Measurements from ENCODE around the gene SMIM1. TPM values are rescaled to one million over a fixed set of nuclear protein-coding genes. Genes with fewer than 3 reads are reported as not detected.
A peak's percentile ranks its signal among the peaks of the same experiment; 100 is the strongest.

The SMIM1 gene
- total RNA-seq, 1 donor from 2014 or later: not detected

DNA sequence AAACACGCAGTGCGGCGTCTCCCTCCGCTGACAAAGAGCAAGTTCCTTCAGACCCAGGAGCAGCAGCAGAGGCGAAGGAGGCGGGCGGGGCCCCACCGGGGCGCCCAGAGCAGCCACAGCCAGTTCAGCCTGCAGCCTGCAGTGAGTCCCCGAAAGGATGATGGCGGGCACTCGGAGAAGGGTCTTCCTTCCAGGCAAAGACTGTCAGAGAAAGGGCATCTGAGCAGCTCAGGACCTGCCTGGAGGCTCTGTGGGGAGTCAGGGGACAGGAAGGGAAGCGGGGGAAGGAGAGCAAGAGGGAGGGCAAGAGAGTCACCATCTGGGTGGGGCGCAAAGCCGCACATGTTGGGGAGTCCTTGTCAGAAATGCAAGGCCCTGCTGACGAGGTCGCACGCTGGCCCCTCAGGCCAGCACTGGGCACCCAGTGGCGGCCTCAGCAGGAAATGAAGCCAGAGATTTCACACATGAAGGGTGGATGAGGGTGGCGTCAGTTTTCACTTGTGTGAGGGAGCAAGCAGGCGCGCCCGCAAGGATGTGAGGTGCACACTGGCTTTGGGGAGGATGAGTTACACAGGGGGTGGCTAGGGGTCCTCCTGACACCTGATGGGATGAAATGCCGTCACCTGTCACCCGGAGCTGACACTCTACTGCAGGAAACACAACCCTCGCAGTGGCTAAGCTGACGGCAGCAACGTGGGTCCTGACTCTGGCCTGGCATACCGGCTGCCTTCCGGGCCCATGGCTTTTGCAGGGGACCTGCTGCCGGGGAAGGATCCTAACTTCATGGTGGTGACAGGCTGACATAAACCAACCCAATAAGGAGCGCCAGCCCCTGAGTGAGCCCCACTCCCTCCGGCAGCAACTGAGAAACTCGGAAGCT, 17.1 kb downstream of the SMIM1 start:
- Histone ChIP-seq H3K36me3 (ENCODE audit: control insufficient read depth, insufficient read depth, low read length) (peaks cover 3% of the 10 kb centered on the region), H3K27me3 (ENCODE audit: control insufficient read depth, insufficient read depth, low read length) (no peaks in the 10 kb centered on the region)
- TF ChIP-seq, protein P1, sequence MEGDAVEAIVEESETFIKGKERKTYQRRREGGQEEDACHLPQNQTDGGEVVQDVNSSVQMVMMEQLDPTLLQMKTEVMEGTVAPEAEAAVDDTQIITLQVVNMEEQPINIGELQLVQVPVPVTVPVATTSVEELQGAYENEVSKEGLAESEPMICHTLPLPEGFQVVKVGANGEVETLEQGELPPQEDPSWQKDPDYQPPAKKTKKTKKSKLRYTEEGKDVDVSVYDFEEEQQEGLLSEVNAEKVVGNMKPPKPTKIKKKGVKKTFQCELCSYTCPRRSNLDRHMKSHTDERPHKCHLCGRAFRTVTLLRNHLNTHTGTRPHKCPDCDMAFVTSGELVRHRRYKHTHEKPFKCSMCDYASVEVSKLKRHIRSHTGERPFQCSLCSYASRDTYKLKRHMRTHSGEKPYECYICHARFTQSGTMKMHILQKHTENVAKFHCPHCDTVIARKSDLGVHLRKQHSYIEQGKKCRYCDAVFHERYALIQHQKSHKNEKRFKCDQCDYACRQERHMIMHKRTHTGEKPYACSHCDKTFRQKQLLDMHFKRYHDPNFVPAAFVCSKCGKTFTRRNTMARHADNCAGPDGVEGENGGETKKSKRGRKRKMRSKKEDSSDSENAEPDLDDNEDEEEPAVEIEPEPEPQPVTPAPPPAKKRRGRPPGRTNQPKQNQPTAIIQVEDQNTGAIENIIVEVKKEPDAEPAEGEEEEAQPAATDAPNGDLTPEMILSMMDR (IDR thresholded peaks at IDR 0.05; ENCODE audit: insufficient read depth, low read length, poor library complexity, severe bottlenecking): no peak

GRCh38 chr1:3790500-3790923, 18.0 kb downstream of the SMIM1 start:
- H3K36me3 ChIP-seq (ENCODE audit: control insufficient read depth, insufficient read depth, low read length): peaks cover 1% of the 10 kb centered on the region
- H3K27me3 ChIP-seq (ENCODE audit: control insufficient read depth, insufficient read depth, low read length): no peaks in the 10 kb centered on the region
- TF ChIP-seq, protein P1 (IDR thresholded peaks at IDR 0.05; ENCODE audit: insufficient read depth, low read length, poor library complexity, severe bottlenecking): no peak
- no peak for DNase-seq (ENCODE audit: low read depth)
- H3K4me3 ChIP-seq (ENCODE audit: low read depth, low read length): no peak overlapping the region

More for the DNA sequence above, 17.1 kb downstream of the SMIM1 start:
- DNase-seq (ENCODE audit: low read depth): no peak
- no peak overlapping the region for H3K4me3 ChIP-seq (ENCODE audit: low read depth, low read length)

DNA sequence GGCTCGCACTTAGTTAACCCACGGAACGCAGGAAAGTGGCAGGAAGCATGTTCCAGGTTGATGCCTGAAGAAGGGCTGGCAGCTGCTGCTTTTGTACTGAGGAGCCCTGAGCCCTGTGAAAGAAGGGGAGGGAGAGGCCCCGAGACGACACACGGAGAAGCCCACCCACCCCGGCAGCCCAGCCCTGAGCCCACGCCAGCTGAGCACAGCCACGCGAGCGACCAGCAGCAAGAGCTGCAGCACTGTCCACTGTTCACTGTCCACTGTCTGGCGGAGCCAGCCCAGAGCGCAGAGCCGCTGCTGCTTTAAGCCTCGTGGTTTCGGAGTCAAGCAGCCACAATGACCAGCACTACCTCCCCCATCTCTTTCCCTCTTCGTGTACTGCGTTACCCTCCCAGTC, 18.4 kb downstream of the SMIM1 start:
- Histone ChIP-seq H3K4me3 (ENCODE audit: low read depth, low read length) (no peak overlapping the region), H3K27me3 (ENCODE audit: control insufficient read depth, insufficient read depth, low read length) (no peaks in the 10 kb centered on the region), H3K36me3 (ENCODE audit: control insufficient read depth, insufficient read depth, low read length) (peaks cover 1% of the 10 kb centered on the region)
- no peak for DNase-seq (ENCODE audit: low read depth)
- TF ChIP-seq, protein P1 (IDR thresholded peaks at IDR 0.05; ENCODE audit: insufficient read depth, low read length, poor library complexity, severe bottlenecking): no peak

- H3K4me3 ChIP-seq (ENCODE audit: low read depth, low read length): peak overlapping the region; percentile 86
- TF ChIP-seq, protein P1 (IDR thresholded peaks at IDR 0.05; ENCODE audit: insufficient read depth, low read length, poor library complexity, severe bottlenecking): no peak
- no peak for DNase-seq (ENCODE audit: low read depth)
- H3K27me3 ChIP-seq (ENCODE audit: control insufficient read depth, insufficient read depth, low read length): peaks cover 2% of the 10 kb centered on the region
- no peaks in the 10 kb centered on the region for H3K36me3 ChIP-seq (ENCODE audit: control insufficient read depth, insufficient read depth, low read length)
Measured at GRCh38 chr1:3795453-3796214, 23.1 kb downstream of the SMIM1 start.

GRCh38 chr1:3796215-3797061, 23.9 kb downstream of the SMIM1 start, which contains the start of gene LRRC47:
LRRC47 (minus strand) TSS chr1:3796498; CDS start chr1:3796476, 22 bp downstream.
- TF ChIP-seq, protein P1 (IDR thresholded peaks at IDR 0.05; ENCODE audit: insufficient read depth, low read length, poor library complexity, severe bottlenecking): no peak
- H3K27me3 ChIP-seq (ENCODE audit: control insufficient read depth, insufficient read depth, low read length): peaks cover 2% of the 10 kb centered on the region
- H3K4me3 ChIP-seq (ENCODE audit: low read depth, low read length): peak within 1 kb of the TSS; percentile 86
- DNase-seq (ENCODE audit: low read depth): peak; percentile 41
- H3K36me3 ChIP-seq (ENCODE audit: control insufficient read depth, insufficient read depth, low read length): no peaks in the 10 kb centered on the region
